Non-pigmented ciliary epithelial cell (primary cell): ENCODE results near the gene INPP4B.

Experiments used
- DNase-seq: peaks from one replicate; pipeline ENCODE4 v3.0.0-alpha.2; 2010; ENCODE audit warnings: low read depth

The INPP4B gene

DNA sequence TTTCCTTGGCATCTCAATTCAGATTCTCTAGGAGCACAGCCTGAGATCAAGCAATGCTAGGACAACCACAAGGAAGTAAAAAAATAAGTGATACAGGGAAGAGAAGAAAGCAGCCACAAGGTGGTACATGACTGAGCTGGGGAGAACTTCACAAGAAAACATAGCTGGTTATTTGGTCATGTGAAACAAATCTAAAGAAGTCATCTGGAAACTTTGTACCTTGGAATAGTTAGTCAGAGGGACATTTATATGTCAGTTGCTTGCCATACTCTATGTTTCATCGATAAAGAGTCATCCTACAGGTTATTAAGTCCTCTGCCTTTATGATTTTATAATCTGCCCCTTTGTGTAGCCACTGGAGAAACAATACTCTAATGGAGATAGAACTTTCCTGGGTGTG is 634.7 kb downstream of the INPP4B start:
- DNase-seq = no peak

DNA sequence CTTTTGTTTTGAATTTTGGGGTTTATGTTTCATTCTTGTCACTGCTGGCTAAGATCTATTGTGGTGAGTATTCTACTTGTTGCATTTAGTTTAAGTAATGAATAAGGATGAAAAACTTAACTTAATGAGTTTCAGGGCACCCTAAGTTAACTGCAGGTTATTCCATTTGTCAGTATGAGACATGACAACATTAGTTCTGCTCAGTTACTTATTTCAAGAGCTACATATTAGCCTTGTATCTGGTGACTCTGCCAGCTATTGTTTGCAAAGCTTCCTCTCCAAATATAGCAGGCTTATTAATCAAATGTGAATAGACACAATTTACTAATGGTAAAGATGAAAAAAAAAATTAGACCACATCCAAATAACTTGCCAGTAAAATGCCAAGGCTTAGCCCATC is 642.6 kb downstream of the INPP4B start:
- DNase-seq = no peak

DNA sequence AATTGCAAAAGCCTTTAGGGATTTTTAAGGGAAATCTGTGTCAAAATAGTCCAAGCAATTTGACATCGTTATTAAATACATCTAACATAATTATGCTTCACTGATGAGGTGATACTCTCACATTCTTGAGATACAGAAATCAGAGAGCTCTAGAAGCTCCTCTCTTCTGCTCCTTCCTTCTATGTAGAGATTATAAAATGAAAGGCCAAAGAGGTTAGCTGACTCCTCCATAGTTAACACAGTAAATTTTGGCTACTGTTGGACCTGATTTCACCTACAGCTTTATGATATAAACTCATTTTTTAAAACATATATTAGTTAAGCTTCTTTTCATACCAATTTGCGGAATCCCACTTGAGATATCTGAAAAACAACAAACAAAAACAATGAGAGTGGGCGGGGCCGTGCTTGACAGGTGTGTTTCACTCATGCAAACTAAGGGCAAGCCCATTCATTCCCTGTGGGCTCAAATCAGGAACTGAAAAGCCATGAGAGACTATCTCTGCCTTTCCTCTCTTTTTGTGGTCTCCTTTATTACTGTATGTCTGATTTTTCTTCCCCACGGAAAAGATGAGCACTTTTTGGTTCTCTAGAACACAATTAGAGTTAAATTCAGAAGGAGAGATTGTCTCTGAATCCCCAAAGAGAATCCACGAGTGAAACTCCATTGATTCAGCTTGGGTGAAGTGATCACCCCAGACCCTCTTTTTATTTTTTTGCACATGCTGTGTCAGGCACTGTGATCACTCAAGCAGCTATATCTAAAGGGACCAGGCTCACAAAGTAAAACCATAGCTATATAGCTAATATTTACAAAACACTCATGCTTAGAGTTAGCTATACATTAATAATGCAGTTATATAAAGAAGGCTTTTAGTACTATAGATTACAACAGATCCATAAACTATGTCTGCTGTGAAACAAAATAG is 643.4 kb downstream of the INPP4B start:
- DNase-seq = no peak

DNA sequence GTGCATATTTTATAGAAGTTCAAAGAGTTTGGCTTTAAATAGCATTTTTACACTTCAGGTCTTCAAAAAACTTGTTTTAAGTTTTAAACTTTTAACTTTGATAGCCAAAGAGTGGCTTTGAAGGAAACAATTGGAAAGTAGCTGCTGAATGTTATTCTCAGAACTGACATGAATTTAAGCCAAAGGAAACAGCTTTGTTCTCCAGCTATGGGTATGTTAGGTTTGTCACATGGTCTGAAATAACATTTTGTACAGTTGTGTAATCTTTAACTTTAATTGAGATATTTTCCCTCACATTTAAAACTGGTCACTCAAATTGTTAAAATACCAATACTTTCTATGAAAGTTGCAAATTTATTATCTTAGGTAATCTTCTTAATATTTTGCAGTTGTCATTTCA is 645.1 kb downstream of the INPP4B start:
- no peak for DNase-seq

DNA sequence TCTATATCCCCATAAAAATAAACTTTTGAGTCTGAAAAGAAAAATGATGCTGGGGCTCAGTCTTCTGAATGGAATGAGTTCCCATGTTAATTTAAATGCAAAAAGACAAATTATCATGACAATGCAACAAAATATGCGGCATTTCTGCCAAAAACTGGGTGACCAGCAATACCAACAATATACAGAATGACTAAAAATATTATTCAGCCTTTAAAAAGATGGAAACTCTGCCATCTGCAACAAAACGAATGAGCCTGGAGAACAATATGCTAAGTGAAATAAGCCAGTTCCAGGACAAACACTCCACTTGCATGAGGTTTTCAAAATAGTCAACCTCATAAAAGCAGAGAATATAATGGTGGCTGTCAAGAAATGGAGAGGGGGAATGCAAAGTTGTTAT is 651.2 kb downstream of the INPP4B start:
- no peak for DNase-seq

DNA sequence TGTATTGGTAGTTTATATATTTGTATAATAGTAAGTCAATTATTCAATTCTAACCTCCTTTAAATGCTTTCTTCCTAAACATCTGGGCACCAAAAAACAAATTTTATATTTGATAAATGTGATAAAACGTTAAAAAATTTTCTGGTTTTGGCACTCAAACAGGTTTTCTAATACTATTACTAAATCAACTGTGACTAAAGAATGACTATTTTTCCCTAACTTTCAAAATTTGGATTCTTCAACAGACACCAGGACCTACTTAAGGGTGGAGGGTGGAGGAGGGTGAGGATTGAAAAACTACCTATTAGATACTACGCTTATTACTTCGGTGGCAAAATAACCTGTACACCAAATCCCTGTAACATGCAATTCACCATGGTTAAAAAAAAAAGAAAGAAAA is 654.2 kb downstream of the INPP4B start:
- DNase-seq = no peak

DNA sequence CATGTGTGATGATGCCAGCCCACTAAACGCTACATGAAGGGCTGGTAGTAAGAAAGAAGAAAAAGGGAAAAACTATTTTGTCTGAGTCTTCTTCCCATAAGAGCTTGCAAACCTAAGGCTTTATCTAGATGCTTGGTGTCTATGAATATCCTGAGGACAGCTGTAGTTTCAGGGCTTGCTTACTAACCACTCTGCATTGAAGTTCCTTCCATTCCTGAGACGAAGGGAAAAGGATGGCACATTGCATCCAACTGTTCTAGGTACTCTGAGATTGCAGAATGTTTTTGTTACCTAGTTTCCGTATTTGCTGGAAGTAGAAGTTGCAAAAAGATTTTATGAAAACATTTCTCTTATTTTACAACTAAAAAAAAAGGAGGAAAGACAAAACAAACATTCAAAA is 665.1 kb downstream of the INPP4B start:
- no peak for DNase-seq

DNA sequence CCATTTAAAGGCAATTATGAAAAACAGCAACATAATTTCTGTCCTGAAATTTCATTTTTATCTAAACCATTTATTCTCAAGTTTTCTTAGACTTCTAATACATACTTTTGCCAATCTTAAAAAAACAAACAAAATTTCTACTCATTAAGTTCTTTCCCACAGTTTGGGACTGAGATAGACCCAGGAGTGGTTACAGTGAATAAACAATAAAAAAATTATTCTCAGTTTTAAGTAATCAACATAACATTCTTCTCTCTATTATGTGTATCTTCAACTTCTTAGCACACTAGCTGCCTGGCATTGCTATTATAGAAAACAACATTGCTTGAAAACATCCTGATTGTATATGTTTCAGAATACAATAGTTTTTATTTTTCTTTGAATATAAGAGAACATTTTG is 676.9 kb downstream of the INPP4B start:
- no peak for DNase-seq

DNA sequence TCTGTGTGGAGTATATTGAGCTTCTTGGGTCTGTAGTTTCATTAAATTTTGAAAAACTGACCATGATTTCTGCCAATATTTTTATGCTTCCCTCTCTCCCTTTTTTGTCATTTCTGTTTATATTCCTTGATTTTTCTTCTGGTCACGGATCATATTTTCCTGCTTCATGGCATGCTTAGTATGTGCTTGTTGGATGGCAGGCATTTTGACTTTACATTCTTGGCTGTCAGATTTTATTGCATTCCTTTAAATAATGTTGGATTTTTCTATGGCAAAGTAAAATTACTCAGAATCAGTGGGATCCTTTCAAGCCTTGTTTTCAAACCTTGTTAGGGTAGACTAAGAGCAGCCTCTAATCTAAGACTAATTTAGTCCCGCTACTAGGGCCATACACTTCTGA is 677.9 kb downstream of the INPP4B start:
- DNase-seq = no peak

DNA sequence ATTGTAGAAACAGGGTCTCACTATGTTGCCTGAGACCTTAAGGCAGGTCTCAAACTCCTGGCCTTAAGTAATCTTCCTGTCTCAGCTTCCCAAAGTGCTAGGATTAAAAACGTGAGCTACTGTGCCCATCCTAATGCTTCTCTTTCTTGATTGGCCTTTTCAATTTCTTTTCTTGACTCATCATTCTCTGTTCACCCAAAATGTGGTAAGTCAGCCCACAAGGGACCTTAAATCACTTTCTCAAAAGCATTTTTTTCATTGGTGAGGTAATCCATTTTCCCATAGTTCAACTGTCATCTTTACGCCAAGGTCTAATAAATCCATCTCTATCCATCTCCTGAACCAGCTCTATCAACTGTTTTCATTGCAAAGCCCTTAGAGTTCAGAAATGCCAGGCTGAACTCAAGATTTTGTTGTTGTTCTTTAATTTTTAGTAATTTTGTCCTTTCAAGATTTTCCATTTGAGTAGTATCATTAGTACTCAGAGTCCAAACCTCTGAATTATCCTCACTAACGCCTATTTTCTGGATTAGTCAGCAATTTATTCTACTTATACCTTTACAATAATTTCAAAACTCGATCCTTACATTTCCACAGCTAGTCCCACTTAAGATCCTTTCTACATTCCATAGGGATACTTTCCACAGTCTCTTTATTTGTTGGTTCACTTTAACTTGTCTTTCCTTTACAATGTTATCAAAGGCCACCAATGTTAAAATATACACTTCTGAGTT is 681.2 kb downstream of the INPP4B start:
- DNase-seq = no peak

DNA sequence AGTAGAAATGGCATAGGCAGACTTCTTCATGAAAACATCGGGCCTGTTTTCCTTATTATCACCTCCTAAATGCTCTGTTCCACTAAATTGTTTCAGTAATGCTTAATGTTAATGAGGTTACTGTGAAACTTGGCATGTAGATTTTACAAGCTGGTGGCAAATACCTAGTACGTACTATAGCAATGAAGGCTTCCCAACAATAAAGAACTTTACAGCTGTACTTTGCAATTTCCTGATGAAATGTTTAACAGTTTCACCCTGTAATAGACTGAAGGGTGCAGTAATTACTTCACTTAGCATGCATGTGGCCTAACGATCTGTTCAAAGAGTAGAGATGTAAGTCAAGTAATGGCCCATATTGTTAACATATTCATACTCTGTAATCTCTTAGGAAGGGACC is 685.0 kb downstream of the INPP4B start:
- no peak for DNase-seq

DNA sequence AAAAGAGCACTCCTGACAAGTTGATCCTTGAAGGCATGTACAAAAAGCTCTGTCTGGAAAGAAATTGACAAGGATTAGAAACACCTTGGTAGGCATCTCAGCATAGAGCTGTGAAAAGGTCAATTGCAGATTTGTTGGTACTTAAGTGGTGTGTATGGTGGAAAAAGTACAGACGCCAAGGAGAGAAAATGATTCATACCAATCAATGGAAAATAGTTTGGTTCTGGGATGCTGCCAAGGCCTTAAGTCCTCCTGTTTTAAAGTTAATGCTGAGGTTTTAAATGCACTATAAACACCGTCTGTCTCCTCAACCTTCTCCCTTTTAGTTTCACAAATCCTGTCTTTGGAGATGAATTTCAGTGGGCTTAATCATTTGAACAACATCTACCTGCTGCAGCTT is 685.6 kb downstream of the INPP4B start:
- no peak for DNase-seq

DNA sequence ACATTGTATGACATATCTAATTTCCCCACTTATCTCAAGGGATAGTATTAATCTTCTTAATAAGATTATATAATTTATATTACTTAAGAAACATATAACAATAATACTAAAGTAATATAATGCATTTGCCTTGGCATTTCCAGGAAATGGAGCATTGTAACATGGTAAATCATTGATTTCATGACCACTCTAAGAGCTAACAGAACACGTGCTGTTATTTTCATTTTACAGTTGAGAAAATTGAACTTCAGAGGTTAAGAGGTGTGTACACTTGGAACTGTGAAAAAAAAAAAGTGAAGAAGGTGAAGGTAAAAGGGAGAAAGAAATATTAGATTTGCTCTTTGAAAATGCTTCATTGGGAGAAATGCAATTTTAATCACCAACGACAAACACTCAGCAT is 687.1 kb downstream of the INPP4B start:
- DNase-seq = no peak

DNA sequence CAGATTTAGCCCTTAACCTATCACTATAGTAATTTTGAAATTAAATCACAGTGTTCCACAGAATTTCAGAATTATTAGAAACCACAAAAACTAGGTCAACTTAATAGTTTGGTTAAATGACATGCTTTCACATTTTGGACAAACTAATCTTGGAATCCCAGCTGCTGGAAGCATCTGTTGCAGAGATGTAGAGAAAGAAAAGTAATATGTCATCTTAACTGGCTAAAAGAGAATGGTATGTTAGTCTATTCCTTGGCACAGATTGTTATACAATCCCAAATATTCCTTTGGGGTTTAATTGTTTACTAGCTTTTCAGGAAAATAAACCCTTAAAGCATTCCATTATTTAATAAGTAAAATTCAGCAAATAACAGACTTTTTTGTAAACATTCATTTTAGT is 689.8 kb downstream of the INPP4B start:
- DNase-seq = no peak

DNA sequence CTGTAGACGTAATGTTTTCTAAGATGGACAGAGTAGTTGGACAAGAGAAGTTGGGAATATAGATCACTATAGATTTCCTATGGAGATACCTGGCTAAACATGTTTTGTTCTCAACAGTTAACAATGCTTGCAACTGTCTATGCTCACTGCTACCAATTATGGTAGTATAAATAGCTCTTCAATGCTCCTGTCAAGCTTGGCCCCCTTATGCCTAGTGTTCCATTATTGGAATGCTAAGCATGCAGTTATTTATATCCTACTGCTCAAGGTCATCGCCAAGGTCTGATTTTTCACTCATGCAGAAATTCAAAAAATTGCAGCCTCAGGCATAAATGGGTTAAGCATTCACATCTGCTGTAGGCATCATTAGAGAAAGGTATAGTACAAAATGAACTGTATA is 690.8 kb downstream of the INPP4B start:
- DNase-seq = no peak

DNA sequence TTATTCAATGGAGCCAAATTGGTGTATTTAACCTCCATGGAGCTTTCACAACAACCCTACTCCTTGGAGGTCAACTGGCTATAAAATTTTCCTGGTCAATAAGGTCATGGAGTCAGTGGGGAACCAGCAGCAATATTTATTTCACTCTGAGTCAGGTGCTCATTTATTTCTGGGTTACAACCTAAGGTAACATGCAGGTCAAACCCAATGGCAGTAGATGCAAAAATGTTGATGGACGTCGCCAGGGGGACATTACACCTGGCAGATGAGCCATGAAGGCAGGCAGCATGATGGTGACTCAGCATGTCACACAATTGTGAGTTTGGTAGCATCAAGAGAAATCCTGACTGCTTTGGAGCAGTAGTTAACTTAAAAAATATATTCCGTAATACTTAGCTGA is 695.6 kb downstream of the INPP4B start:
- no peak for DNase-seq

DNA sequence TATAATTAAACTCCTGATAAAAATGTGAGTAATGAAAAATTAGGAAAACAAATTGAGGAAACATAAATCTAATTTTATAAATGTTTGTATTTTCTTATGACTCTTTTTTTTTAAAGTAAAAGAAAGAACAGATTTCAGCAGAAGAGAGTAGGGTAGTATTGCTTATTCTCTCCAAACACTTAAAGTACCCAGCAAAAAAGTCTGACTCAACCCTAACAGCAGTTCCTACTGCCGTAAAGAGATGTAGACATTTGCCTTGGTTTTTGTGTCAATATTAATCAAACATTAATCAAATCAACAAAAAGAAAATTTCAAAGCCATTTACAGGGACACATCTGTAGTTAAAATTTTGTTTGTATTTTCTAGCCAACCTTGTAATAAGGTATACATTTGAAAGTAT is 701.3 kb downstream of the INPP4B start:
- no peak for DNase-seq

DNA sequence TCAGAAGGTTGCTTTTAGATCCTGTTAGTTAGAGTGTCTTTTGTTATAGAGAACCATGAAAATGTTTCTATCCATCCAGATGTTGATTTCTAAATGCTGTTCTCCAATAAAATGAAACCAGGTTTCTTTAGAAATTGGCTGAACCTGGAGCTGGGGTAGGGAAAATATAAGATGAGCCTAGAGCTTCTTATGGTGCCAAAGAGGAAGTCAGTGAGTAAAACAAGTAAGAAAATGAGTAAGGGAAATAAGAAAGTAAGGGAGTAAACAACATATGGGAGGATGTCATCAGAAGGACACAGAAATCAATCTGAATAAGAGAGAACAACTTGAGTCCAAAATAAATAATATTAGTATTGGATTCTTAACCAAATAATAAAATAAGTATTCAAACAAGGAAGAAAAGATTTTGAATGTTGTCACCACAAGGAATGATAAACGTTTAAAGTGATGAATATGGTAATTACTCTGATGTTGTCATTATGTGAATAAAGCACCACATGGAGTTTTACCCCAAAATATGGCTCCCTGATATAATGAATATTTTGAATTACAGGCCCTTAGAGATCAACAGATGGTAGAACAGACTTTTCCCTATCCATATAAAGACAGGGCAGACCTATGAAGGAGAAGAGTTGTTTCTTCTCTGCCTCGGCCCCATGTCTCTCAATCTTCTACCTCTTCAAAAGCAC is 703.6 kb downstream of the INPP4B start:
- DNase-seq = no peak

DNA sequence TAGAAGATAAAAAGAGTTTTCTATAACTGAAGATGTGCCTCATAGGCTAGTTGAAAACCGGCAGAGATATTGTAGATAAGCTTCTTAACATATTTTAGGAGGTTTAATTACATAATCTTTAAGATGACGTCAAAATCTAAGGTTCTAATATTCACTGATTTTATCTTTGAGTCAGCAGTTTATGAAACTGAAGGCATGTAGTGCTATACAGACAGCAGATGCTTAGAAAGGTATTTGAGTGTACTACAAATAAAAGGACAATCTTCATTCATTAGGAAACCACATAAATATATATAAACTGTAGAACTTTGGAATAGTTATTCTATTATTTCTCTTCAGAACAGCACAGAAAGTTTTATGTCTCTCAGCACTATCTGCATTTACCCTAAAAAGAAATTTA is 704.9 kb downstream of the INPP4B start:
- DNase-seq = no peak

DNA sequence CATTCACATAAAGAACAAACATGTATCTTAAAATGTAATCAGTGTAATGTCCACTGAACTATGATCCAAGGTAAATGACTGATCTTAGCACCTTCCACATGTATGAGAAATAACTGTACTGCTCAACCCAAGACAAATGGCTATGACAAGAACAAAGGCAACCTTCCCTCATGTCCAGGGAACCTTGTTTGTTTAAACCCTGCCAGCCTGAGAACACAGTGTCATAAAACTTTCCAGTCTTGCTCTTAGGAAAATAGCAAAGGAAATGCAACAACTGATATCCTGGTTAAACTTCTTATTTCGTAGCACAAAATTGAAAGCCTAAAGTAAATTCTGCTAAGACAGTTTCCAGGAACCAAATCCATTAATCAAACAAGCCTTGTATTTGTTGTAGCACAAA is 715.4 kb downstream of the INPP4B start:
- no peak for DNase-seq

DNA sequence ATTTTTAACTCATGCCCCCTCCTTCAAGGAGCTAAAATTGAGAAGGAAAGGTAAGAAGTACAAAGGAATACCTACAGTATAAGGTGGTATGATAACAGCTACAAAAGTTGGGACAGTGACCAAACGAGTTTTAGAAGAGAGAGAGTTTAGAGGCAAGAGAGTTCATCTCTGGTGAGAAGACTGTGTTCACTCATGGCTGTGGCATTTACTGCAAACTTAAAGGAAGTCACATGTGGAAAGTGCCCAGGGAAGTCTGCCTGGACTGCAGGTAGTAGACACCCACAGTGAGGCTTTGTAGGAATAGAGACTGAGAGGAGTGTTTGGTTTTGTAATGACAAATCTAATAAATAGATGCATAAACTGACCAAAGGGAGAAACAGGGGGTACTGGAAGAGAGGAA is 716.2 kb downstream of the INPP4B start:
- DNase-seq = no peak

DNA sequence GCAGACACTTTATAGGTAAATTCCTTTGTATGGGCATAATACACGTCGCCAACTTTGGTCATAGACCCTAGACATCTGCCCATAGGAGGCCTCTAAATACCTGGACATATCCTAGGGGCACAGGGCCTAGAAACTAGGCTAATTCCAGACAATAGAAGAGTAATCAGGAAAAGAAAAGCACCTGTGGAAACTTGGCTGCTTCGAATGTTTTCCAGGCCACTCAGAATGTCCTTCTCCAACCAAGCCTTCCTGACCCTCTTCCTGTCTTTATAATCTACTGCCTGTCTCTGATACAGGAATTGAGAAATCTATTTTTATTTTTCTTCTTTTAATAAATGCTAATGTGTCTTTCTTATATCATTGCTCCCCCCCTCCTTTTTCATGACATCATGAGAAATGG is 716.6 kb downstream of the INPP4B start:
- DNase-seq = no peak

DNA sequence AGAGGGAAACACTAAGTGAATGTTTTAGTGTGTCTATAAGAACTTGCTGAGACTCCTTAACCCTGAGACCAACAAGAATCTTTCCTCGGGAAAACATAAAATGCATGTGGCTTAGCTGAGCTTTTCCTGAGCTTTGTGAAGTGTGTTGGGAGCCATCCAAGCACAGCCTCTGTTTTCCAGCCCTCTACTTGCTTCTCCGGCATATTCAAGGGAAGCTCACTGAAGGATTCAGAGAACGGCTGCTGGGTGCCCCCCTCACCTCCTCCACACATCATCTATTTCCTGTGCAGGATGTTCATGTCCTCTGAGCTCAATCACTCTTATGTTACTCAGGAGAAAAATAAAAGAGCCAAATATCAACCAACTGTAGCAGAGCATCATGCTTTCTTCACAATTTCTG is 717.6 kb downstream of the INPP4B start:
- no peak for DNase-seq
